Sciatic nerve (tissue), 2 donors: ENCODE data around the gene ATE1. TPM values are rescaled to one million over a fixed set of nuclear protein-coding genes. Genes with fewer than 3 reads are reported as not detected.
"Not testable (repeated sequence)": the region's sequence is repeated elsewhere in the genome, so short reads cannot be mapped to it uniquely, and the experiment has no call there.

Experiments used
- ATAC-seq: fragments of 200-7000 bp; cut with Tn5 transposase; one replicate; pipeline ENCODE4 v1.9.1; 2020; ENCODE audit warnings: mild to moderate bottlenecking, moderate library complexity
- DNase-seq: peaks from one replicate; pipeline ENCODE4 v3.0.0-alpha.2; 2020; ENCODE audit warnings: low spot score
- intact Hi-C: fragments of 100-400 bp; cut with DNase I; formaldehyde crosslinking; loops from one replicate; pipeline ENCODE4 v1.14.2; 2022
- total RNA-seq: library from RNA; stranded (reverse); fragmentation: NEBNext Ultra II Directional; extraction: Animal tissue kit (Norgen Biotek cat#: 25700); gene quantifications from one replicate; pipeline ENCODE4 v1.2.1, GENCODE V29; 2021
- donor health status: DM: no; HTN: no; CAD: no.
- donor health status: DM: no; HTN: no; CAD: no.

The ATE1 gene
- total RNA-seq, 1 donor from 2014 or later, result 38.5 TPM

DNA sequence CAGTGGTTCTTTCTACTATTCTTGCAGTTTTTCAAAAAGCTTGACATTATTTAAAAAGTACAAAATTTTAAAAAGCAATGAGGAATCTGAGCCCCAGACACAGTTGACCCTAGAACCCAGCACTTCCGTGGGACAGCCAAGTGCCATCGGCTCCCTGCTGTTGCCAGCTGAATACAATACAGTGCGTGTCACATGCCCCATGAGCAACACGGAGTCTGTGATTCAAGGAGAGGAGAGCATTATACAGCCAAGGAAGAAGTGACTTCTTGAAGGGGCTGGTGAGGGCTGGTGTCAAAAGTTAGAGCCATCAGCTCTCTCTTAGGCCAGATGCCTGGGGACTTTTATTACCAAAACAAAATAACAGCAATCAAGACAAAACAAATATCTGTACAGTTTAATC, 206.6 kb downstream of the ATE1 start:
- DNase-seq, result no peak
- ATAC-seq, result no peak
- intact Hi-C loops, result no loop called here

DNA sequence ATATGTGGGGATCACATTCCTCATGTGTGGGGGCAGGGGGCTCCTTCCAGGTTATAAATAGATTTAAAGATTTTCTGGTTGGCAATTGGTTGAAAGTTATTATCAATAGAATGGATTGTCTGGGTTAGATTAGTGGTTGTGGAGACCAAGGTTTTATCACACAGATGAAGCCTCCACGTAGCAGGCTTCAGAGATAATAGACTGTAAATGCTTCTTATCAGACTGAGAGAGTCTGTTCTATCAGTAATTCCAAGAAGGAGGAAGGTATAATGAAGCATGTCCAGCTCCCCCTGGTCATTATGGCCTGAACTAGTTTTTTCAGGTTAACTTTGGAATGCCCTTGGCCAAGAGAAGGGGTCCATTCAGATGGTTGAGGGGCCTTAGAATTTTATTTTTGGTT, 211.9 kb downstream of the ATE1 start:
- intact Hi-C loops, result no loop called here
- no peak for ATAC-seq
- DNase-seq, result no peak

DNA sequence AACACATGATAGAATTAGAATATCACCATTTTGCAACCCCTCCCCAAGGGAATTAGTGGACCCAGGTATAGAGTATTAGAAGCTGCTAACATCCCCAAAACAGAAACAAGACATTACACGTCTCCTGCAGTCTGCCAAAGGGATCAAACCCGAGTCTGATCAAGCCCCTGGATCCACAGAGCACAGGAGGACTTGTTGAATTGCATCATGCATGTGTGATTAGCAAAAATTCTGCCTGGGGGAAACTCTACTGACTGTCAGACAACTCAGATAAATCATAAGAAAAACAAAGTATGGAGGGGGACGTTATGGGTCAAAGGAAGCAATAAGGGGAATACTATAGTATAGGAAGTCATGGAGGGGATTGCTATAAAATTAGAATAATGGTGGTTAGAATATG, 212.8 kb downstream of the ATE1 start:
- DNase-seq (no peak), ATAC-seq (no peak)
- intact Hi-C loops, result no loop called here

DNA sequence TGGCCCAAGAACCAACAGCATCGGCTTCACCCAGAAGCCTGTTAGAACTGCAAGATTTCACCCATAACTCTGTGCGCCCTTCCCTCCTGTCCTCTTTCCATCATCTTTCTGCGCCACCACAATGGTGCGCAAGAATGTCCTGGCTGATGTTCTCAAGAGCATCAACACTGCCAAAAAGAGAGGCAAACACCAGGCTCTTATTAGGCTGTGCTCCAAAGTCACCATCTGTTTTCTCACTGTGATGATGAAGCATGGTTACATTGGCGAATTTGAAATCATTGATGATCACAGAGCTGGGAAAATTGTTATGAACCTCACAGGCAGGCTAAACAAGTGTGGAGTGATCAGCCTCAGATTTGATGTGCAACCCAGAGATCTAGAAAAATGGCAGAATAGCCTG, 214.3 kb downstream of the ATE1 start:
- DNase-seq, result no peak
- ATAC-seq, result no peak
- intact Hi-C loops, result no loop called here

DNA sequence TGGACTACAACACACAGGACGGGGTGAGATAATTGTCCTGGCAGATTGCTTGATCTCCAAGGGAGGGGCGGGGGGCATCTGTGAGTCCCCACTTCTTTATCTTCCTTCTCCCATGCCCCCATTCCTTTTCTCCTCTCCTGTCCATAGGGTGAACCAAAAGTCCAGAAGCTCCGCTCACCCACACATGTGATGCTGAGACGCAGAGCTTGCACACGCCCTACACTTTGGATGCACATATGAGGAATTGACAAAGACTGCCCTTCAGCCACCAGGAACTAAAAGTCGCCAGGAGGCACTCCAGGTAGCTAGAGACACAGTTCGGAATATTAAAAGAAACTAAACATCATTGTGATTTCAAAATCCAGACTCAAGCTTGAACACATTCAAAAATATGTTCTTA, 216.9 kb downstream of the ATE1 start:
- intact Hi-C loops, result no loop called here
- ATAC-seq, result no peak
- DNase-seq, result no peak

DNA sequence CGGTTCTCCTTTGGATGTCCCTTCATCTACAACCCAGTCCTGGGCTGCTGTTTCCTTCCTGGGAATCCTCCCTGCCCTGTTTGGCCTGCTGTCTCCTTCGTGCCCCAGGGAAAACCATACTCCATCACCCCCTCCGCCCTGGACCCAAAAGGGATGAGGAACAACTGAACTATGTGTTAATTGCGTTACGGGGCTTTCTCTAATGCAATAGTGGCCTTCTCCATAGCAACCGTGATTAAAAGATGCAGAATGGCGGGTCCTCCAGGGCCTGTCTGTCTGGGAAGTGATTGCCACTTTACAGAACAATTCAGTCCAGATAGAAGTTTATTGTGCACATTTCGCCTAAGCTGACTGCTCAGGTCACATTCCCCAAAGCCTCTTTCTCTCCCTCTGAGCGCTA, 217.6 kb downstream of the ATE1 start:
- no peak for DNase-seq
- ATAC-seq, result no peak

DNA sequence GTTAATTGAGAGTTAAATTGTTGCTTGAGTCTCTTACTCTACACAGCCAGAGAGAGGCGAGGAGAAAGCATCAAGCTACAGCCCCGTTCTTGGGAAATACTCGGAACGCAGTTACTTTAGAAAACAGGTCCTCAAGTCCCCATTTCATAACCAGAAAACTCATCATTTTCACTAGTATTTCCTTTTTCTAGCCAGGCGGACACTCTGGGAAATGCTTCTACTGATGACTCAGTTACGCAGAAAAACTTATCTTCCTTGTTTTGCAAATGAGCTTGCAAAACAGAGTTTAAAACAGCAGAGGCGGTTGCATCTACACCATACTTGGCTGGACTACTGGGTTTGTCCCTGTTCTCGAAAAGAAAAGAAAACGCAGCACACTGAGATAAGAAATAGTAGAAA, 218.2 kb downstream of the ATE1 start:
- intact Hi-C loops, result no loop called here
- ATAC-seq (peak; percentile 55), DNase-seq (no peak)

More for the DNA sequence above, 217.6 kb downstream of the ATE1 start:
- intact Hi-C loops, result no loop called here

DNA sequence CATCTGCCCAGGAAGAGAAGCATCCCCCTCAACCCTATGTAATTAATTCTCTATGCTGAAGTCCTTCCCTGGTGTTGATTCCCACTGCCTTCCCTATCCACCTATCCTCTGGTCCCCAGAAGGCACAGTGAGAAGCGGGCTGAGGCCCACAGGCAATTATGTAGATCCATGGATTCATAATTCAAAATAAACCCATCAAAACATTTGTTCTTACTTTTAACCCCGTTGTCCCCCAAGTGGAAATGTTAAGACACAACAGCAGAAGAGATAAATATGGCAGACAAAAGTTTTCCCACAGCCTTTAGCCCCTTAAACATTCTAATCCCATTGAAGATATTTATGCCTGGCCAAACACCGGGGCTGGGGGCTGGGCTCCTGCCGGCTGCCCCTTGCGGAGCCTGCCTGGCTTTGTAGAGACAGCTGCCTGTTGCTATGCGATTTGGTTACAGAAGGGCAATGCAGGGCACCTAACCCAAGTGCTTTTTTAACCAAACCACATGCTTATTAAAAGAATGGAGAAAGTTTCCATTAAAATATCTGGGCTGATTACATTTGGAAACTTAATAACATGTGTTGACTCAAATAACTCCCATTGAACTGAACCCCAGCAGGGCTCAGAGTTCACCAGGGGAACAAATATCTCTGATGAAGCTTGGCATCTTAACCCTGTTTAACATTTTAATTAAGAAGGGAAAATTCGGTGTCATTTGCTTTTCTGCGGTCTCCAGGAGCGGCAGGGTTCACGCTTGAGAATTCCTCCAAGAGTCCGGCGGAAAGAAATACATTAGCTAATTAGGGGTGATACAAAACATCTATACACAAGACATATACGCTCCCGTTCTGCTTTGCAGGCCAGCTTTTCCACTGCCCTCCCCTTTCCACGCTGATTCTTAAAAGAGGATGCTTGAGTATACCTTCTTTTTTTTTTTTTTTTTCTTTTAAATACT, 218.8 kb downstream of the ATE1 start:
- intact Hi-C loops, result no loop called here
- DNase-seq (no peak), ATAC-seq (no peak)

DNA sequence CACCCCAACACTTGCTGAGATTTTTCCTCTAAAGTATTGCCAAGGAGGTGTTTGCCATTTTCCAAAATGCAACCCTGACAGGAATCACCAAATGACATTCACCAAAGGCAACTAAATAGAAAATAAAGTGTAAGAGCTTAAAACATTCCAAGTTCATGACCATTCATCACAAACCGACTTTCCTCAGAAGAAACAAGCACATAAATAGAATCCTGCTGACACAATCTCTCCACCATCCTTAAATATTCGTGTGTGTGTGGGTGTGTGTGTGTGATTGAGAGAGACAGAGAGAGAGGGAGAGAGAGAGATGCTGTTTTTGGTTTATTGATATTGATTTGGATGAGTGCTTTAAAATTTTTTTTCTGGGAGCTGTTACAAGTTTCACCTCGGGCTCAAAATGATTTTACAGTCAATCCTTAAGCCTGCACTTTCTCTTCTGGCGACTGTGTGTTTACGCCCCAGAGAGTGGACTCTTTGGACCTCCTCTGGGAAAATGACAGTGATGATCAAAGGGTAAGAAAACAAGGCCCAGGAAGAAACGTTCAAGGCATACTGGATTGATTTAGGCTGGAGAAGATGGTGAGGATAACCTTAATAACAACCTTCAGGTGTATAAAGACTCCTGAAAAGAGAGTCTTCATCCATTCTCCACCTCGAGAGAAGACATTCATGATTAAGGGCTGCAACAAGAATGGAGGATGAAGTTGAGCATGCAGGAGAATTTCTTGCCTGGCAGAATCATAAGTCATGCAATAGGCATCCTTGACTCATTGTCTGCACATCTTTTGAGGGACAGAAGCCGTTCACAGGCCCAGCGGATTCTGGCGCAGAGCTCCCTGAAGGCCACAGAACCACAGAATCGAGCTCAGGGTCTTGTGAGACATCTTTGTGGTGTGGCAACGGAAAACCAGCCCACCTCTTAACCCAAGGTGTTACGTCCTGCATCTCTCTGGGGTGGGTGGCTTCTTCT, 225.2 kb downstream of the ATE1 start:
- intact Hi-C loops, result no loop called here
- ATAC-seq (no peak), DNase-seq (no peak)

DNA sequence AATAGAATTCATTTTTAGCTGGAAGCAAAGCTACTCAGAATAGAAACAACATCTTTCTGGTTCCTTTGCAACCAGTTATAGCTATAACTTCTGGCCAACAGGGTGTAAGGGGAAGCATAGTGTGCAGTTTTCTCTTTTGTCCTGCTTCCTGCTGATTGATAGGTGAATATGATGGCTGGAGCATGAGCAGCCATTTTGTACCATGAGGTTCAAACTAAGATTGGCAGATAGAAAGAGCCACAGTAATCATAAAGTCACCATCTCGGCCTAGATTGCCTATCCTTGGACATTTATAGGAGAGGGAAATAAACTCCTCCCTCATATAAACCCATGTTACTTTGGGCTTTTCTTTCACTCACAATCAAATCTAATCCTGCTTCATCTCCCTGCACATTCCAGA, 227.4 kb downstream of the ATE1 start:
- no peak for DNase-seq
- no peak for ATAC-seq
- intact Hi-C loops, result no loop called here

DNA sequence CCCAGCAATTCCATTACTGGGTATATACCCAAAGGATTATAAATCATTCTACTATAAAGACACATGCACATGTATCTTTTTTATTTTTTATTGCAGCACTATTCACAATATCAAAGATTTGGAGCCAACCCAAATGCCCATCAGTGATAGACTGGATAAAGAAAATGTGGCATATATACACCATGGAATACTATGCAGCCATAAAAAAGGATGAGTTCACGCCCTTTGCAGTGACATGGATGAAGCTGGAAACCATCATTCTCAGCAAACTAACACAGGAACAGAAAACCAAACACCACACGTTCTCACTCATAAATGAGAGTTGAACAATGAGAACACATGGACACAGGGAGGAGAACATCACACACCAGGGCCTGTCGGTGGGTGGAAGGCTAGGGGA, 228.1 kb downstream of the ATE1 start:
- DNase-seq, ATAC-seq, intact Hi-C loops: not testable (repeated sequence)

DNA sequence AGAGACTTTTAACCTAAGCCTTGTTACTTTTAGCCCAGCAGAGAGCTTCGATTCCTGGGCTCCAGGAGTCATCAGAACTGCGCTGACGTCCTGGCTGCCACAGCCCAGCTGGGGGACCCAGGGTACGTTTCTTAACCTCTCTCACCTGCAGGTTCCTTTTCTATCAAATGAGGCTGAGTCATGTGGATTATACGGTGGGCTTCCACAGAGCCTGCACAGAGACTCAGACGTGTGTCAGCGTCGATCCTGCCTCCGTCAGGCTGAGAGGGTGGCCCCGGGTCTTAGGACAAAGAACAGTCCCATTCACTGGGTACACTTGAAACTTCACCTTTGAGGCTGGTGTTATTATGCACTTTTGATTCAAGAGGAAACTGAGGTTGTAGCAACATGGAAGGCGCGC, 228.9 kb downstream of the ATE1 start:
- DNase-seq (no peak), ATAC-seq (no peak)
- intact Hi-C loops, result no loop called here

DNA sequence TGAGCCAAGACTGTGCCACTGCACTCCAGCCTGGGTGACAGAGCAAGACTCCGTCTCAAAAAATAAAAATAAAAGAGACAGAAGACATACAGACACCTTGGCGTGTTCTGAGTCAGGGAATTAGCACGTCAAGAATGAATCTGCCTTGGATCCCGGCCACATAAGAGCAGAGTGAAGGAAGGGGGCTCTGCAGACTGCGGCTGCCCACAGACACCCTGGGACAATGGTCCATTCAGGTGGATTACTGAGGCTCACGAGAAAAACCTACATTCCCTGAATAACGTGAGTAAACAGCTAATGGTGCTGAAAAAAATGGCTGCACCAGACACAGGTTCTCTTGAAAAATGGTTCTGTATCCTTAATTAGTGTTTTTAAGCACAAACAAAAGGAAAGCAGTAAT, 229.5 kb downstream of the ATE1 start:
- no peak for ATAC-seq
- DNase-seq, result no peak
- intact Hi-C loops, result no loop called here

DNA sequence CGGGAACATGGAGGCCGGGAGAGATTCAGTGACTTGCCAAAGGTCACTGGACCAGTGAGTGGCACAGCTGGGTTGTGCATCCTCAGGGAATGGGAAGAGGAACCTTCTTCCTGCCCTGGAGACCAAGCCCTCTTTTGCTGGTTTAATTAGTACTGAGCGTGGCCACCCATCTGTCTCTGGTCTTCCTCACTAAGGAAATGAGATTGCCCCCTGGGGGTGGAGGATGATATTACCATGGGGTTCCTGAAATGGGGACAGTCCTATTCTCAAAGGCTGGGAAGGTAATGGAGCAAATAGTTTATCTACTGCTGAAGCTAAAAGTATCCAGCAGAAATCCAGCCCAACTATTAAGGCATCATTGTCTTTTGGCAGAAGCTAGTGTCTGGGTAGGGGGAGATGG, 231.0 kb downstream of the ATE1 start:
- intact Hi-C loops, result no loop called here
- DNase-seq, result no peak
- no peak for ATAC-seq

DNA sequence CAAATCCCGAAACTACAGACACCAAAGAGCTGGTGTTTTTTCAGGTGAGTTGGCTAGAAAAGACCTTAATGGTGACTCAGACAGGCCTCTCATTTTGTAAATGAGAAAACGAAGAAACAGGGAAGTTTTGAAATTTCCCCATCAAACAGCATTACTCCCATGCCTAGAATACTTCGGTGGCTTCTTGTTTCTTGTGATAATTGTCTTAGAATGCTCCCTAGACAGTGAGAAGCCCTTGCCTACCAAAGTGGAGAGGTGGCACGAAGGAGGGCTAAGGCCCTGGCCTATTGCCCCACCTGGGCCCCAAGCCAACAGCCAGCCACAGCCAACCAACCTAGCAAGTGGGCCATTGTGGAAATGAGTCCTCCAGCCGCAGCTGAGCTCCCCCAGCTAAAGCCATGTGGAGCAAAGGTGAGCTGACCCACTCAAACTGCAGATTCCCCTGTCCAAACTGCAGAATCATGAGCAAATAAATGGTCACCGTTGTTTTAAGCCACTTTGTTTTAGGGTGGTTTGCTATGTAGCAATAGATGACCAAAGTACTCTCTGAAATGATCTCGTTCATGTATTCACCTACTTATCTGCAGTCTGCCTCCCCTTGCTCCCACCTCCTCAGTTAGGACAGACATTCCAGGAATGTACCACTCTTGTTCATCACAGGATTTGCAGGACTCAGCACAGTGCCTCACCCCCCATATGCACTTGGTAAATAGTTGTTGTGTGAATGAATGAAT, 231.9 kb downstream of the ATE1 start:
- DNase-seq, result no peak

DNA sequence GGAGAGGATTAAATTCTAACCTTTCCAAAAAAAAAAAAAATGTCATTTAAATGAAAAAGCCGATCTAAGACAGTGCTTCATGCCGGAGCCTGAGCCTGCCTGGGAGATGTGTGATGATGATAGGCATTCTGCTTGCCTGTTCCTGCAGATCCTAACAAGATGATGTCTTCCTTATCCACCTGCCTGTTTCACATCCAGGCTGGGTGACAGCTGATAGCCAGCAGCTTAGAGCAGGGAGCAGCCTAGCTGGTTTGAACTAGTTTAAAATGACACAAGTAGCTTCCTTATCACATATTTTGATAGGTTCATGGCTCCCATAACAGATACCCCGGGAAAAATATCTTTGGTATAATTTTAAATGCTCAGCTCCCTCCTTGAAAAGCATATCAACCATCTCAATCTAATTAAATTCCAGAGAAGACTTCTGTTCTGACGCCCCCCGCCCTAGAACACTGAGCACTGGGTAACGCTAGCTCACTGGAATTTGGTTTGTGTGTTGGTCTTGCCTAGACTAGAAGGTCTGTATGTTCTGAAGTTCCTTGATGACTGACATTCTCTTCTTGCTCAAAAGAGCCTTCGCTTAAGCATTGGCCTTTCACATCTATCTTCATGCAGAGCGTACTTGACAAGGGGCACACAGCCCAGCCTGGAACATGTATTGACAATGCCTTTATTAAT, 232.7 kb downstream of the ATE1 start:
- DNase-seq (no peak), ATAC-seq (no peak)
- intact Hi-C loops, result no loop called here

More for the DNA sequence above, 231.9 kb downstream of the ATE1 start:
- ATAC-seq, result no peak
- intact Hi-C loops, result no loop called here

DNA sequence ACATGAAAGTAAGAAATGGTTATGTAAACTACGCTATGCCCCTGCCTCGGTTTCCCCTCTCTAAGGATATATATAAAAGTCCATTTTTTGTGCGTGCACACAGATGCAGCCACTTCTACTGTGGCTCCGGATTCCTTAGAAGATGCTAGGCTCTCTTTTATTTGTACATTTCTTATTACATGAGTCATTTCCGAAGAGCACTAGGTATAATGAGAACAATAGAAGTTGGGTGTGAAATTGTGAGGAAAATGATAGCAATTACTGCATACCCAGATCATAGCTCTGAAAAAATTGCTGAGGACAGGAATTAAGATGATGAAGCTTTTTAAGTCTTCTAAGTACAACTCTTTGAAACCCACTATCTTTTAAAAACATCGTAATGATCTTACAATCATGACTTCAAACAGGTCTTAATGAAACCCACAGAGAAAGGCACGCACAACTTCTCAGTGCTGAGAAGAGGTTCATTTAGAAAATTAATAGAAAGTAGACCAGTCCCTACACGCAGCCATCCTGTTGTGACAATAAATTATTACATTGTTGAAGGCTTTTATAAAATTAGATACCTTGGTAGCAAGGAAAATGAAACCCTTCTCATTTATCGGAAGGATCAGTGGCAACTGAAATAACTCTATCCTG, 233.4 kb downstream of the ATE1 start:
- intact Hi-C loops, result no loop called here
- DNase-seq (no peak), ATAC-seq (no peak)

DNA sequence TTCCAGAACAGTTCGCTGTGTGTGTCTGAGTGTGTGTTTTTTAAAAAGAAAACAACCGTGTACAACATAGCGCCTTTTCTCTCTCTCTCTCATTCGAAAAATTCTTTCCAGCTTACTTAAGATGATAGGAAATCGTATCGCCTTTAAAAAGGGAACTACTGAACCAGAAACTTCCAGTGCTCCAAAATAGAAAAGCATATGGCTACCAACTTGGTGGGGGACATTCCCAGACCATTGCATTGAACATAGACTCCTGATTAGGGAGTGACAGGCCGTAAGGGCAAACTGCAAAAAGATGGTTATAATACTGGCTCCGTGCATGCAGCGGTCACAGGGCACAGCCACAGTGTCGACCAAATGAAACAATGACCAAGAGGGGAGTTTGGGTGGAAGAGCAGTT, 235.2 kb downstream of the ATE1 start:
- ATAC-seq, result no peak
- intact Hi-C loops, result no loop called here
- DNase-seq, result no peak
